ENCODE results near the gene PTPRM.

The PTPRM gene

DNA sequence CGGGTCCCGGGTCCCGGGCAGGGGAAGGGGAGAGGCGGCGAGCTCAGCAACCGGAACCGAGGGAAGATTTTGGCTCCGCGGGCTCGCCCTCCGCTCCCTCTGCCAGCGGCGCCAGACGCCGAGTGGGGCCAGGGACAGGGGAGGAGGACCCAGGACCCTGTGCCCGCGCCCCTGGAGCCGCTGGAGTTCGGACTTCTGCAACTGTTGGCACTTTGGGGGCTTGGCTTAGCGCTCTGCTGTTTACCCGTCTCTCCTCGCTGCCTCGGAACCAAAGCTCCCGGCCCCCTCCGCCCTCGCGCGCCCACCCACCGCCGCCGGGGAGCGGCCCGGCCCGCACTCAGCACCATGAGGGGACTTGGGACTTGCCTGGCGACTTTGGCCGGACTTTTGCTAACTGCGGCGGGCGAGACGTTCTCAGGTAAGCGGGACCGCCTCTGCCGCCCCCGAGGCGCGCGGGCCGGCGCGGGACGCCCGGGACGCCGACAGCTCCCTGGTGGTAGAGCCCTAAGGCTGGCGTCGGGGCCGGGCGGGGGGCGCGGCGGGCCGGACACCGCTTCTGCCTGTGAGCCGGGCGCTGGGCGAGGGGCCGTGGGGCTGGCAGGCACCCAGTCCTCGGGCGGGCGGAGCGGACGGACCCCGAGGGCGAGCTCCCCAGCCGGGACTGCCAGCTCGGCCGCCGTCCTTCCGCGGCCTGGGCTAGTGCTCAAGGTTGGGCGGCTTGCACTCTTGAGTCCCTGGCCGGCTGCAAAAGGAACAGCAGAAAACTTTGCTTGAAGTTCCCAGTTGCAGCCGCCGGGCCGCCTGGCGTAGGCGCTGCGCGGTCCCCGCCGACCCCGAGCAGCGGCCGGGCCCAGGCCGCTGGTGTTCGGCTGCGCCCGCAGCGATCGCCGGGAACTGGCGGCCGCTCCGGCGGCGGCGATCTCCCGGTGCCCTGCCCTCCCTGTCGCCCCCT is 634 bp downstream of the PTPRM start:
- peak; percentile 34 for DNase-seq (ENCODE audit: low spot score)

DNA sequence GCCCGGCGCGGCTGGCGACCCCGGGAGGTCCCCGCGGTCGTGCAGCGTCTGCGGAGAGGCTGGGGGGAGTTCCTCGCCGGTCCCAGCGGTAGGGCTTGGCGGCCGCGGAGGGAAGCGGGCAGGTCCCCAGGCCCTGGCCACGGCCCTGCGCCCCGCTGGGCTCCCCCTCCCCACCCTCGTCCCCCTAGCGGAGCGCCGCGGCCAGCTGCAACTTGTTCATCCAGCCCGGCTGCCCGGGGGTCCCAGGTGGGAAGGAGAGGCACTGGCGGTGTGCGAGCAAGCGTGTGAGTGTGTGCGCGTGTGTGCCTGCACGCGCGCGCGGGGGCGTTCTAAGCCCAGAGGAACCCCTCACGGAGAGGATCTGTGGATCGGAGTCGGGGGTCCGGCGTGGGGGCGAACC is 1.3 kb downstream of the PTPRM start:
- DNase-seq (ENCODE audit: low spot score): peak; percentile 22

DNA sequence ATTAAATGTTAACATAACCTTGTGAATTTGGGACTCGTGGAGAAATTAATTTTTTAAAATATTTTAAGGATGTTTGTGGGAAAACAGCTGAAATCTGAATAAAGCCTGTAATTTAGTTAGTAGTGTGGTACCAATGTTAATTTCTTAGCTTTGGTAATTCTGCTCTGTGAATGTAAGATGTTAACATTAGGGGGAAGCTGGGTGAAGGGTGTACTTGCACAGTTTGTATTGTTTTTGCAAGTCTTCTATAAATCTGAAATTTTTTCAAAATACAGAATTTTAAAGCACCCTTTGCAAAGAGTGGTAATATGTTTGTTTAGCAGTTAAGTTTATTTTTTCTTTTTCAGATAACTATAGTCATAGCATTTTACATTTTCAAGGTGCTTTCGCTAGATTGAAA is 4.5 kb downstream of the PTPRM start:
- no peak for DNase-seq (ENCODE audit: low spot score)

DNA sequence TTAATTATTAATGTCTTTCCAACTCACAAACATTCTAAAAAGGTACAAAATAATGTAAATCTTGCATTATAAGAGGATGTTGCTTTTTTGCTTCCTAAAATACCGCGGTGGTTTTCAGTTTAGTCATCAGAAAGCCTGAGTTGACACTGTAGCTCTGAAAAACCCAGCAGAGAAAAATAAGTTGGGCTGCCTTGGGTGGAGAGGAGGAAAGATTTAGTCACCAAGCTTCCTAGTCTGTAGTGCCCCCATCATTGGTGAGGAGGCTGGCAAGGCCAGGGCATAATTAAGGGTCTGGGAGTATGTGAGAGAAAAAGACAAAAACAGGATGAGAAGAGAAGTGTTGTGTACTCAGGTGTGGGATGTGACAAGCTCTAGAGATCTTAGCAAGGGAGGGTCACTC is 5.7 kb downstream of the PTPRM start:
- no peak for DNase-seq (ENCODE audit: low spot score)

- DNase-seq (ENCODE audit: low spot score): no peak
Measured at GRCh38 chr18:7575465-7576028, 8.4 kb downstream of the PTPRM start.

DNA sequence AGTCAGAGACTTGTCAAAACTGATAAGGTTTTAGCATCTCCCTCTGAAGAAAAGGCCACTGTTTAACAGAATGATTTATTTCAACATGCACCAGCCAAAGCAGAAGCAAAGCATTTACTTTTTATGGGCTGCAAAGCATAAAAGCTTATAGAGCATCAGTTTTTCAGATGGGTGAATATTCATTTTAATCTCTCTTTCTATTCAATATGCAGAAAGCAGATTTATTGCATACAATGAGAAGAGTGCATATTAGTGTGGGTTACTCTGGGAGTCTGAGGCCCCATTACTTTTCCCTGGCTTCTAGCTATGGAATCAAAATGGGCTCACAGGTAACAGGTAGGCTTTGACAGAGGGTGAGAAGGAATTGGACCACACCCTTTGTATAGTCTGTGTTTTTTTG is 9.0 kb downstream of the PTPRM start:
- DNase-seq (ENCODE audit: low spot score): no peak

GRCh38 chr18:7576685-7577084 is 9.6 kb downstream of the PTPRM start:
- no peak for DNase-seq (ENCODE audit: low spot score)

- no peak for DNase-seq (ENCODE audit: low spot score)
Measured at GRCh38 chr18:7577706-7578105, 10.6 kb downstream of the PTPRM start.

GRCh38 chr18:7579176-7579917 is 12.2 kb downstream of the PTPRM start:
- no peak for DNase-seq (ENCODE audit: low spot score)

DNA sequence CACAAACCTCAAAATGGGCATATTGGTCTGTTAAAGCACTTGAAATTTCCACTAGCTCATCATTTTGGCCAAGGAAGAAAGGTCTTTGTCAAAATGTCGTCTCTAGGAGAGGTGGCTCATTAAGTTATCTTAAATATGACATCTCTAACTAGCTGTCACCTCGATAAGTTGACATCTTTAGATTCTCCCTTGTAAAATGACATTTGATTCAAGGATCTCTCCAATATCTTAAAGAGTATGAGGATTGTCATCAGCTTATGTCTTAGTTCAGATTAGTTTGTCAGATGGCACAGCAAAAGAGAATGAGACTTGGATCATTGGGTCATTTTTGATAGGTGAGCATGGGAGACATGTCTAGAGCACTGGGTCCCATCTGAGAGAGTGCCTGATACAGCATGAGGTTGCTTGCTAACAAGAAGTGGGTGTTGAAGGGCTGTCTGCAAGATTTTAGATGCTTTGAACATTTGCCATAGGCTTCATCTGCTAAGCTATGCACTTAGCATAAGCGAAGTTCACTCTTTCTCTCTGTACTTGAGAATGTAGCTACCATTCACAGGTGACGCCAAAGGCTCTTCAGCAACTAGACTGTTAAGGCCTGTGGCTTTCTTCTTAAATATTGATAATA is 12.9 kb downstream of the PTPRM start:
- DNase-seq (ENCODE audit: low spot score): no peak

DNA sequence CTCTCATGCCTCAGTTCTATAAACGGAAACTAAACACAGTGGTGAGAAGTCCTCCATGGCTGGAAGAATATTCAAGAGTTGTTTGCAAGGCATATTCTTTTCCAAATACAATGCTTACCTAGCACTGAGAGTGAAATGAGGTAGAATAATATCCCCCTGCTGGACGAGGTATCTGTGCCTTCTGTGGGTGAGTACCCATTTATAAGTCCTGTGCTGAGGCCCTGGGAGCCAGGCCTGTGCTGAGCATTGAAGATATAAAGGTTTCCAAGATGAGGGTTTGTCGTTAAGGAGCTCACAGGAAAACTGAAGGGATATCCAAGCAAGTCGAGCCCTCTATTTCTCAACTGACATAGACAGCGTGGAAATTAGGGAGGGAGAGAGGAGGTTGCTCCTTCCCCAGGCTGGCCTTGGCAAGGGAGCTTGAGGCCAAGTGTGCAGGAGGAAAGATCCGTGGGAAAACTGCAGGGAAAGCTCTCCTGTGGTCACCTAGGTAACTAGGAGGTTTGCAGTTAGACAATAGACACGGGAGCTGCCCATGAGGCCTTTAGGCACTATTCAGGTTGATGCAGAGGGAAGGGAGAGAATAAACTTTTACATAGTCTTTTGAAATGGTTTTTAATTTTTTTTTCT is 17.6 kb downstream of the PTPRM start:
- DNase-seq (ENCODE audit: low spot score): no peak

GRCh38 chr18:7585276-7585670 is 18.2 kb downstream of the PTPRM start:
- no peak for DNase-seq (ENCODE audit: low spot score)

- DNase-seq (ENCODE audit: low spot score): no peak
Measured at GRCh38 chr18:7586379-7586778, 19.3 kb downstream of the PTPRM start.

- no peak for DNase-seq (ENCODE audit: low spot score)
Measured at GRCh38 chr18:7590826-7591560, 23.9 kb downstream of the PTPRM start.

DNA sequence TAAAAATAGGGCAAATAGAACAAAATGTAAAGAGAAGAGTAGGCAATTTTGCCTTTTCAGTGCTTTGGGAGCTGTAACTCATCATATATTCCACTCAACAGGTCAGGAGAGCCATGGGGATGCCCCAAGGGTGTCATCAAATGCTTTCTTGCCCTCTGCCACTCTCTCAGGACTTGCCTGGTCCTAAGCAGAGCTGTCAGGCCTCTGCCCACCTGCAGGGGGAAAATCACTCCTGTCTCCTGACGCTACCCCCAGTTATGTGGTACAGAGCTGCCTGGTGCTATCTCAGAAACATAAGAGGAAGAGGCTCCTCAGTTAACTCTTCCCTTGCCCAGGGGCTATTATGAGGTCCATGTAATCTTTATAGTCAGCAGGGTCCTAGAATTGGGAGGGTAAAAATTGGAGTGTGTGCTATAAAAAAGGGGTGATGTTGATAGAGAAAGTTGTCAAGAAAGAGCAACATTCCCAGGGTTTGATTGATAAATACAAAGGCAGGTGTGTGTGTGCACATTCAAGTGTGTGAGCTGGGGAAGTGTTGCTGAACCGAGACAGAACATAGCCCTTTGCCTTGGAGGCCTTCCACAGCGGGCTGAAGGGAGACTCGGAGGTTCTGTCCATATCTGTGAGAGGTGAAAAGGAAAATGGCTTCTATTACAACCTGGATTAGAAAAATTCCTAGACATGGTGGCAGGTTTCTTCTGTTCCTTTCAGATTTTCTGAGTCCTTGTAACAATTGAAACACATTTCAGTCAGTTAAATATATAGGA is 25.4 kb downstream of the PTPRM start:
- DNase-seq (ENCODE audit: low spot score): no peak

DNA sequence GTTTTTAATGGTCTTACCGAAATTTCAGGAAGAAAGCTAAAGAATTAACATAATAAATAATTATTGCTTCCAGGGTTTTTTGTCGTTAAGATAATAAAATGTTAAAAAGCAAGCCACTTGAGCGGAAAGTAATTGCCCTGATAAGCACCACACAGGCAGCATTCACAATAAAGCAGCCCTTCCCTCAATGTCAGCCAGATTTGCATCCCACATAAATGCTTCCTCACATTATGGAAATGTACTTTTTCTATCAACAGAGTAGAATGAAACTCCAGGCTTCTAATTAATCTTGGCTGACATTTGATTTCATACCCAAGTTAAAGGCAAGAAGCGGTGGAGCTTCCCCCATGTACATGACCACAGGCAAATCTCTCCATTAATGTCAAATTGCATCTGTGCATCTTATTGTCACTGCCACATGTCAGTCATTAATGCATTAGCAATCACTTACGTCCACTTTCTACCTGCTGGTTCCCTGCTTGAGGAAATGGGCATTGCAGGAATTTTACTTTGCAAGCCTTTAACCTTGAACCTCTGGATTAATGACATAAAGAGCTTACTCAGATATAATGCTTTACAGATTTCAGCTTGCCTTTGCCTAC is 26.2 kb downstream of the PTPRM start:
- no peak for DNase-seq (ENCODE audit: low spot score)

GRCh38 chr18:7596147-7596546 is 29.0 kb downstream of the PTPRM start:
- DNase-seq (ENCODE audit: low spot score): no peak

- DNase-seq (ENCODE audit: low spot score): no peak
Measured at GRCh38 chr18:7597500-7597899, 30.4 kb downstream of the PTPRM start.

GRCh38 chr18:7598167-7599047 is 31.3 kb downstream of the PTPRM start:
- DNase-seq (ENCODE audit: low spot score): no peak
